NK-92 treated with Interleukin-12 subunit alpha and Interleukin-12 subunit beta, amount 100 ng/mL, for 24 hours (cell line): Measurements from ENCODE around the gene CSGALNACT2.
"Not testable (repeated sequence)": the region's sequence is repeated elsewhere in the genome, so short reads cannot be mapped to it uniquely, and the experiment has no call there.

Source experiments
- DNase-seq: peaks from one replicate; lab custom pipeline; 2025; lab: John Stamatoyannopoulos, UW

The CSGALNACT2 gene

GRCh38 chr10:43138021-43138756 is at the start of gene CSGALNACT2:
Gene CSGALNACT2, plus strand, starts transcription at chr10:43138445. Its CDS starts 16,705 bp downstream, at chr10:43155150.
- DNase-seq: peak; percentile 79

- DNase-seq: no peak
Observed at GRCh38 chr10:43089519-43089918, 48.7 kb upstream of the CSGALNACT2 start.

GRCh38 chr10:43090188-43090587 is 48.1 kb upstream of the CSGALNACT2 start:
- no peak for DNase-seq

- no peak for DNase-seq
Observed at GRCh38 chr10:43090664-43091063, 47.6 kb upstream of the CSGALNACT2 start.

GRCh38 chr10:43091846-43092245 is 46.4 kb upstream of the CSGALNACT2 start:
- no peak for DNase-seq

- no peak for DNase-seq
Observed at GRCh38 chr10:43093423-43094076, 44.7 kb upstream of the CSGALNACT2 start.

GRCh38 chr10:43094085-43094484 is 44.2 kb upstream of the CSGALNACT2 start:
- no peak for DNase-seq

- not testable (repeated sequence) for DNase-seq
Observed at GRCh38 chr10:43099339-43099738, 38.9 kb upstream of the CSGALNACT2 start.

- DNase-seq: no peak
Observed at GRCh38 chr10:43099928-43100327, 38.3 kb upstream of the CSGALNACT2 start.

GRCh38 chr10:43100366-43100765 is 37.9 kb upstream of the CSGALNACT2 start:
- DNase-seq: no peak

- no peak for DNase-seq
Observed at GRCh38 chr10:43102063-43102828, 36.0 kb upstream of the CSGALNACT2 start.

- peak; percentile 26 for DNase-seq
Observed at GRCh38 chr10:43105102-43105955, 32.9 kb upstream of the CSGALNACT2 start.

GRCh38 chr10:43105956-43106229 is 32.4 kb upstream of the CSGALNACT2 start:
- no peak for DNase-seq

GRCh38 chr10:43106256-43107091 is 31.8 kb upstream of the CSGALNACT2 start:
- DNase-seq: no peak

GRCh38 chr10:43108951-43109350 is 29.3 kb upstream of the CSGALNACT2 start:
- DNase-seq: no peak

GRCh38 chr10:43109671-43110249 is 28.5 kb upstream of the CSGALNACT2 start:
- no peak for DNase-seq

GRCh38 chr10:43110338-43111071 is 27.7 kb upstream of the CSGALNACT2 start:
- DNase-seq: no peak

GRCh38 chr10:43111101-43111500 is 27.1 kb upstream of the CSGALNACT2 start:
- no peak for DNase-seq

- no peak for DNase-seq
Observed at GRCh38 chr10:43111921-43112607, 26.2 kb upstream of the CSGALNACT2 start.

GRCh38 chr10:43112608-43112961 is 25.7 kb upstream of the CSGALNACT2 start:
- DNase-seq: no peak
